T-cell (primary cell): ENCODE data around the gene UBQLN1. TPM values are rescaled to one million over a fixed set of nuclear protein-coding genes. Genes with fewer than 3 reads are reported as not detected.

Experiments
- ATAC-seq, 4 experiments: fragments of 200-7000 bp in 3 of 4; fragments of 150-1000 bp in 1 of 4; cut with Tn5 transposase; replicated peaks in 1 of 4; 1 replicate in 3 of 4; 2 replicates in 1 of 4; pipeline ENCODE4 v1.10.0; 2021; ENCODE audit warnings: moderate library complexity in 3 of 4, mild to moderate bottlenecking in 2 of 4, moderate number of reproducible peaks in 1 of 4
- CTCF ChIA-PET, 2 donors: fragments of 300-600 bp; sonication (Branson Sonifier 250); formaldehyde crosslinking; loops; one replicate each; lab custom pipeline; 2022; ENCODE audit warnings: antibody characterized with exemption in 2 of 2; lab: Charles Lee
- POLR2A ChIA-PET, 2 donors: fragments of 300-600 bp; sonication (Branson Sonifier 250); formaldehyde crosslinking; loops; one replicate each; lab custom pipeline; 2022; ENCODE audit warnings: antibody characterized with exemption in 2 of 2; lab: Charles Lee
- DNase-seq, 35 experiments: peaks; one replicate each; pipeline versions ENCODE4 v3.0.0 to v3.0.0-alpha.2; 2013 to 2023
- H3K27ac ChIP-seq: one replicate; pipeline ENCODE4 v1.5.1; 2013; ENCODE audit warnings: low read length
- H3K27me3 ChIP-seq, 2 experiments: replicated peaks in 1 of 2; 1 replicate in 1 of 2; 2 replicates in 1 of 2; pipeline versions ENCODE4 v1.6.1 to v1.7.0; 2013; ENCODE audit warnings: low read length in 1 of 2, mixed read lengths in 1 of 2; ENCODE audit not compliant: control insufficient read depth in 2 of 2, insufficient read depth in 2 of 2; ENCODE audit errors: extremely low read depth in 1 of 2
- H3K36me3 ChIP-seq, 2 donors: 1 replicate in 1 of 2; 2 replicates in 1 of 2; pipeline versions ENCODE4 v1.6.1 to v1.7.0; 2013; ENCODE audit warnings: low read length in 1 of 2; ENCODE audit not compliant: control insufficient read depth in 2 of 2, insufficient read depth in 1 of 2; ENCODE audit errors: extremely low read depth in 1 of 2
- H3K4me1 ChIP-seq, 2 experiments: 1 replicate in 1 of 2; 2 replicates in 1 of 2; pipeline versions ENCODE4 v1.6.1 to v1.7.0; 2013; ENCODE audit warnings: low read length in 2 of 2, mixed read lengths in 1 of 2; ENCODE audit not compliant: insufficient read depth in 2 of 2, control insufficient read depth in 1 of 2; ENCODE audit errors: extremely low read depth in 1 of 2
- H3K4me3 ChIP-seq, 2 donors: 1 replicate in 1 of 2; 2 replicates in 1 of 2; pipeline versions ENCODE4 v1.5.1 to v1.7.0; 2013; ENCODE audit warnings: mild to moderate bottlenecking in 2 of 2, low read length in 1 of 2, moderate library complexity in 1 of 2; ENCODE audit not compliant: control insufficient read depth in 1 of 2; ENCODE audit errors: extremely low read depth in 1 of 2
- H3K9me3 ChIP-seq: 2 replicates; pipeline ENCODE4 v1.7.0; 2013
- H3K27ac Mint-ChIP-seq, 2 donors: one replicate each; pipeline ENCODE4 v1.8.0; 2020 to 2021; ENCODE audit warnings: mild to moderate bottlenecking in 2 of 2, mixed read lengths in 2 of 2
- H3K27me3 Mint-ChIP-seq, 2 donors: one replicate each; pipeline ENCODE4 v1.8.0; 2021 to 2022; ENCODE audit warnings: mixed read lengths in 2 of 2
- H3K36me3 Mint-ChIP-seq: one replicate; pipeline ENCODE4 v1.8.0; 2021; ENCODE audit warnings: mixed read lengths
- H3K4me1 Mint-ChIP-seq, 3 donors: one replicate each; pipeline ENCODE4 v1.8.0; 2020 to 2022; ENCODE audit warnings: mixed read lengths in 3 of 3, mild to moderate bottlenecking in 1 of 3
- H3K4me3 Mint-ChIP-seq, 3 donors: one replicate each; pipeline ENCODE4 v1.8.0; 2020 to 2022; ENCODE audit warnings: mild to moderate bottlenecking in 3 of 3, mixed read lengths in 3 of 3, moderate library complexity in 3 of 3
- H3K9me3 Mint-ChIP-seq, 3 donors: one replicate each; pipeline ENCODE4 v1.8.0; 2020 to 2022; ENCODE audit warnings: mixed read lengths in 3 of 3
- WGBS: methylation state at CpG from one replicate; pipeline ENCODE4 v1.1.5; 2013; ENCODE audit warnings: missing lambda C conversion rate; ENCODE audit not compliant: insufficient coverage; 5-methylcytosine and 5-hydroxymethylcytosine counted together
- total RNA-seq, 35 experiments: library from RNA in 6 of 35; stranded (reverse) in 6 of 35; fragments of 120-200 nt in 1 of 35; gene quantifications; one replicate each; pipeline versions ENCODE4 v1.2.1 to v1.2.4 and lab custom pipeline; 2013 to 2026

UBQLN1 gene
- total RNA-seq, 5 donors from 2014 or later (not counting 1 experiment from before 2014, with no cell fraction given): 98.1 to 141 (median 105) TPM

- Mint-ChIP-seq H3K4me3 (no peak overlapping the region), H3K27ac (no peak overlapping the region), H3K9me3 (no peaks in the 10 kb centered on the region), H3K27me3 (no peaks in the 10 kb centered on the region), H3K4me1 (peaks cover 0 to 2% (median 0%) of the 10 kb centered on the region in 3 donors), H3K36me3 (peaks cover 43% of the 10 kb centered on the region)
- no peak overlapping the region for H3K4me3 ChIP-seq
- ChIA-PET CTCF (no interaction called here), POLR2A (interaction anchor here in 1 of 2 donors (0.6 to 0.8 kb wide), 2 partner anchors 189 to 326 kb away, joined by 3 read pairs; no protein-coding TSS in a partner anchor)
- DNase-seq (no peak), ATAC-seq (no peak)
- H3K27ac ChIP-seq: no peak overlapping the region
- H3K36me3 ChIP-seq: peaks cover 3 to 37% of the 10 kb centered on the region in 2 donors
- no peaks in the 10 kb centered on the region for H3K27me3 ChIP-seq
- no peaks in the 10 kb centered on the region for H3K9me3 ChIP-seq
- WGBS: 90% methylated on average over 2 of the region's 2 CpGs
- no peaks in the 10 kb centered on the region for H3K4me1 ChIP-seq
Observed at GRCh38 chr9:83651558-83651957, 56.2 kb downstream of the UBQLN1 start.

DNA sequence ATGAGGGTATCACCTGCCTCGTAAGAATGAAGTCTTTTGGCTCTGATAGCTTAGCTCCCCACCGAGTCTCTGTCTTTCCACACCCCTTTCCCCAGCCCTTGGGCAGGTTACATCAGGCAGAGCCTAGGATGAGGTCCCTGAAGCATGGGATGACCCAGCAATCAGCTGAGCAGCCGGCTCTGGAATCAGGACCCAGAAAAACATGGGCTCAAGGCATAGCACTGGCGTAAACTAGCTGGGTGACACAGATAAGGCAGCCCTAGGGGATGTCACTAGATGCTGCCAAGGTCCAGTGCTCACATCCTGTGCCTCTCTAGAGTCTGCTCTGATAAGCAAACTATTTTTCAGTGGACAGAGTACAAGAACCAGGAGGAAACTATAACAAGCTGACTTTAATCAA lies 58.2 kb downstream of the UBQLN1 start:
- Mint-ChIP-seq H3K4me1 (peaks cover 0 to 2% (median 0%) of the 10 kb centered on the region in 3 donors), H3K4me3 (no peak overlapping the region), H3K9me3 (no peaks in the 10 kb centered on the region), H3K36me3 (peaks cover 31% of the 10 kb centered on the region), H3K27ac (peak overlapping the region in 1 of 2 donors; percentile 43), H3K27me3 (no peaks in the 10 kb centered on the region)
- H3K9me3 ChIP-seq: no peaks in the 10 kb centered on the region
- DNase-seq (no peak), ATAC-seq (peak in 2 of 4 experiments; percentile 13 to 14)
- WGBS: 96% methylated on average over 3 of the region's 4 CpGs
- no peak overlapping the region for H3K27ac ChIP-seq
- H3K4me3 ChIP-seq: no peak overlapping the region
- H3K27me3 ChIP-seq: no peaks in the 10 kb centered on the region
- ChIA-PET CTCF (interaction anchor here (0.6 to 2.9 kb wide), 19 partner anchors 9 to 1630 kb away, joined by 3 to 25 read pairs (median 6); no protein-coding TSS in a partner anchor), POLR2A (no interaction called here)
- H3K4me1 ChIP-seq: no peaks in the 10 kb centered on the region
- H3K36me3 ChIP-seq: peaks cover 3 to 31% of the 10 kb centered on the region in 2 donors

DNA sequence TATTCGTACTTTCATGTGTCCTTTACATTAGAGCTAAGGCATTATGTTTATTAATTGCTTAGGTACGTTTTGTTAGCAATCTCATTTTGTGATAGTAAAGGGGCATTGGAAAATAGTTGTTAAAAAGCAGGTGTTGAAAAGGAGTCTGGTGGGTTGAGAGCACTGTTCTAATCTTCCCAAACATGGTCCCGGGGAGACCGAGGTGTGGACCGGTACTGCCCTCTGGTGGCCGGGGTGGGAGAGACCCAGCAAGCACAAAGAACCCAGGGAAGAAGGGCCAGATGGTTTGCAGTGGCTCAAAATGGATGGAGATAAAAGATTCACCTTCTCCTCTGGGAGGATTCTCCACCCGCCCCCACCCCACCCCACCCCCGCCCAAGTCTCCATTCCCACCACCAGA lies 58.7 kb downstream of the UBQLN1 start:
- Histone ChIP-seq H3K4me3 (no peak overlapping the region), H3K4me1 (no peaks in the 10 kb centered on the region), H3K36me3 (peaks cover 3 to 27% of the 10 kb centered on the region in 2 donors), H3K9me3 (no peaks in the 10 kb centered on the region), H3K27ac (no peak overlapping the region), H3K27me3 (no peaks in the 10 kb centered on the region)
- ChIA-PET POLR2A (interaction anchor here in 1 of 2 donors (0.5 kb wide), 1 partner anchor 56 kb away, joined by 4 read pairs; no protein-coding TSS in a partner anchor), CTCF (interaction anchor here (0.6 to 2.9 kb wide), 18 partner anchors 8 to 1629 kb away, joined by 3 to 25 read pairs (median 6); partner anchors contain the start of gene IDNK (in 1 of the 2))
- Mint-ChIP-seq H3K9me3 (no peaks in the 10 kb centered on the region), H3K36me3 (peaks cover 27% of the 10 kb centered on the region), H3K27me3 (no peaks in the 10 kb centered on the region), H3K4me1 (peaks cover 0 to 2% (median 0%) of the 10 kb centered on the region in 3 donors), H3K27ac (peak overlapping the region in 1 of 2 donors; percentile 42), H3K4me3 (no peak overlapping the region)
- DNase-seq (peak; percentile 41 to 84 (median 71)), ATAC-seq (peak; percentile 77 to 87 (median 84))
- 40% methylated on average over 1 of the region's 8 CpGs for WGBS

- Mint-ChIP-seq H3K27me3 (no peaks in the 10 kb centered on the region), H3K27ac (no peak overlapping the region), H3K36me3 (peaks cover 15% of the 10 kb centered on the region), H3K9me3 (no peaks in the 10 kb centered on the region), H3K4me1 (peaks cover 0 to 2% (median 0%) of the 10 kb centered on the region in 3 donors), H3K4me3 (no peak overlapping the region)
- H3K4me1 ChIP-seq: no peaks in the 10 kb centered on the region
- DNase-seq (no peak), ATAC-seq (no peak)
- no peak overlapping the region for H3K27ac ChIP-seq
- H3K4me3 ChIP-seq: no peak overlapping the region
- ChIA-PET CTCF (interaction anchor here (0.7 to 1.2 kb wide), 4 partner anchors 8 to 640 kb away, joined by 3 to 5 read pairs (median 3); no protein-coding TSS in a partner anchor), POLR2A (no interaction called here)
- H3K27me3 ChIP-seq: no peaks in the 10 kb centered on the region
- H3K9me3 ChIP-seq: no peaks in the 10 kb centered on the region
- H3K36me3 ChIP-seq: peaks cover 3 to 14% of the 10 kb centered on the region in 2 donors
- 98% methylated on average over 8 of the region's 8 CpGs for WGBS
Observed at GRCh38 chr9:83646500-83647239, 61.1 kb downstream of the UBQLN1 start.

- peaks cover 3 to 9% of the 10 kb centered on the region in 2 donors for H3K36me3 ChIP-seq
- no peaks in the 10 kb centered on the region for H3K4me1 ChIP-seq
- H3K27ac Mint-ChIP-seq: no peak overlapping the region
- WGBS: 61% methylated on average over 3 of the region's 4 CpGs
- ChIA-PET POLR2A (no interaction called here), CTCF (interaction anchor here in 1 of 2 donors (1.2 kb wide), 1 partner anchor 18 kb away, joined by 3 read pairs; no protein-coding TSS in a partner anchor)
- no peak for DNase-seq
- H3K36me3 Mint-ChIP-seq: peaks cover 9% of the 10 kb centered on the region
- no peak overlapping the region for H3K27ac ChIP-seq
- H3K4me3 ChIP-seq: no peak overlapping the region
- no peak overlapping the region for H3K4me3 Mint-ChIP-seq
- no peaks in the 10 kb centered on the region for H3K9me3 ChIP-seq
- no peaks in the 10 kb centered on the region for H3K9me3 Mint-ChIP-seq
- no peaks in the 10 kb centered on the region for H3K27me3 ChIP-seq
- no peak for ATAC-seq
- H3K27me3 Mint-ChIP-seq: no peaks in the 10 kb centered on the region
- H3K4me1 Mint-ChIP-seq: no peaks in the 10 kb centered on the region
Observed at GRCh38 chr9:83642793-83643192, 65.0 kb downstream of the UBQLN1 start.

GRCh38 chr9:83639266-83639665 lies 68.5 kb downstream of the UBQLN1 start:
- H3K27me3 ChIP-seq: no peaks in the 10 kb centered on the region
- Mint-ChIP-seq H3K36me3 (peaks cover 22% of the 10 kb centered on the region), H3K9me3 (no peaks in the 10 kb centered on the region), H3K4me1 (no peaks in the 10 kb centered on the region), H3K4me3 (no peak overlapping the region), H3K27me3 (no peaks in the 10 kb centered on the region), H3K27ac (no peak overlapping the region)
- H3K27ac ChIP-seq: no peak overlapping the region
- WGBS: no CpG with 5 or more reads among the region's 1 CpG
- ATAC-seq (no peak), DNase-seq (no peak)
- no peaks in the 10 kb centered on the region for H3K9me3 ChIP-seq
- no peaks in the 10 kb centered on the region for H3K4me1 ChIP-seq
- H3K36me3 ChIP-seq: no peaks in the 10 kb centered on the region
- H3K4me3 ChIP-seq: no peak overlapping the region
- CTCF ChIA-PET: interaction anchor here in 1 of 2 donors (1.7 kb wide), 1 partner anchor 11 kb away, joined by 4 read pairs; no protein-coding TSS in a partner anchor
- POLR2A ChIA-PET: no interaction called here
